GM18907 (cell line): ENCODE data around the gene CHGA.

Source experiments
- ATAC-seq: cut with Tn5 transposase; IDR thresholded peaks from one replicate; pipeline ENCODE4 v1.9.1; 2021; ENCODE audit warnings: mild to moderate bottlenecking, moderate library complexity; ENCODE audit not compliant: unreplicated experiment

CHGA gene

GRCh38 chr14:92959761-92960680, 37.1 kb downstream of the CHGA start:
- no peak for ATAC-seq

GRCh38 chr14:92960706-92961566, 38.0 kb downstream of the CHGA start:
- no peak for ATAC-seq

GRCh38 chr14:92961567-92961855, 38.6 kb downstream of the CHGA start:
- no peak for ATAC-seq

- no peak for ATAC-seq
Observed at GRCh38 chr14:92962031-92962830, 39.3 kb downstream of the CHGA start.

- no peak for ATAC-seq
Observed at GRCh38 chr14:92962831-92963095, 39.8 kb downstream of the CHGA start.

GRCh38 chr14:92963301-92964123, 40.6 kb downstream of the CHGA start:
- ATAC-seq, result no peak

GRCh38 chr14:92964124-92965109, 41.5 kb downstream of the CHGA start:
- no peak for ATAC-seq

GRCh38 chr14:92965281-92965680, 42.3 kb downstream of the CHGA start:
- ATAC-seq, result no peak

GRCh38 chr14:92967346-92967926, 44.5 kb downstream of the CHGA start:
- no peak for ATAC-seq

GRCh38 chr14:92968291-92969020, 45.5 kb downstream of the CHGA start:
- ATAC-seq, result no peak

GRCh38 chr14:92969430-92969829, 46.5 kb downstream of the CHGA start:
- no peak for ATAC-seq

- ATAC-seq, result no peak
Observed at GRCh38 chr14:92969871-92970270, 46.9 kb downstream of the CHGA start.

- no peak for ATAC-seq
Observed at GRCh38 chr14:92970271-92970670, 47.3 kb downstream of the CHGA start.

GRCh38 chr14:92971601-92972180, 48.7 kb downstream of the CHGA start:
- no peak for ATAC-seq

- ATAC-seq, result no peak
Observed at GRCh38 chr14:92973261-92973797, 50.4 kb downstream of the CHGA start.

- ATAC-seq, result no peak
Observed at GRCh38 chr14:92973798-92974372, 50.9 kb downstream of the CHGA start.
